C4-2B (cell line): Measurements from ENCODE around the gene SPNS1.

ENCODE experiments used
- ZFX ChIP-seq: fragments of 450-650 bp; IDR thresholded peaks from 2 replicates; pipeline ENCODE4 v1.6.1; 2017
- TF ChIP-seq, protein P1 (sequence below): fragments of 450-650 bp; conservative IDR thresholded peaks from 2 replicates; pipeline ENCODE4 v1.5.1; 2017; ENCODE audit warnings: mild to moderate bottlenecking

DNA sequence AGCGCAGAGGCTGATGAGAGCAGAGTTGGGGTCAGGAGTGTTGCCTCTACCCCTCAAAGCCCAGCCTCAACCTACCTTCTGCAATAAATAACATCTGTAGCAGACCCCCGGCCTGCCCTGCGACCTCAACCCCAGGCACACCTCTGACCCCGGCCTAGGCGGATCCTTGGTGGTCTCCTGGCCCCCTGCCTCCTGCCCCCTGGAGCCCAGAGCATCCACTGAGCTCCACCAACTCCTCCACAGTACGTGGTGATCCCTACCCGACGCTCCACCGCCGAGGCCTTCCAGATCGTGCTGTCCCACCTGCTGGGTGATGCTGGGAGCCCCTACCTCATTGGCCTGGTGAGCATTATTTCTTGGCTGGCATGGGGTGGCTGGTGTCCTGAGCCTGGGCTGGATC lies 8.4 kb downstream of the SPNS1 start:
- TF ChIP-seq, protein P1, sequence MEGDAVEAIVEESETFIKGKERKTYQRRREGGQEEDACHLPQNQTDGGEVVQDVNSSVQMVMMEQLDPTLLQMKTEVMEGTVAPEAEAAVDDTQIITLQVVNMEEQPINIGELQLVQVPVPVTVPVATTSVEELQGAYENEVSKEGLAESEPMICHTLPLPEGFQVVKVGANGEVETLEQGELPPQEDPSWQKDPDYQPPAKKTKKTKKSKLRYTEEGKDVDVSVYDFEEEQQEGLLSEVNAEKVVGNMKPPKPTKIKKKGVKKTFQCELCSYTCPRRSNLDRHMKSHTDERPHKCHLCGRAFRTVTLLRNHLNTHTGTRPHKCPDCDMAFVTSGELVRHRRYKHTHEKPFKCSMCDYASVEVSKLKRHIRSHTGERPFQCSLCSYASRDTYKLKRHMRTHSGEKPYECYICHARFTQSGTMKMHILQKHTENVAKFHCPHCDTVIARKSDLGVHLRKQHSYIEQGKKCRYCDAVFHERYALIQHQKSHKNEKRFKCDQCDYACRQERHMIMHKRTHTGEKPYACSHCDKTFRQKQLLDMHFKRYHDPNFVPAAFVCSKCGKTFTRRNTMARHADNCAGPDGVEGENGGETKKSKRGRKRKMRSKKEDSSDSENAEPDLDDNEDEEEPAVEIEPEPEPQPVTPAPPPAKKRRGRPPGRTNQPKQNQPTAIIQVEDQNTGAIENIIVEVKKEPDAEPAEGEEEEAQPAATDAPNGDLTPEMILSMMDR = no peak
- no peak for TF ChIP-seq ZFX
